Measurements from ENCODE around the gene EPHX1. TPM values are rescaled to one million over a fixed set of nuclear protein-coding genes. Genes with fewer than 3 reads are reported as not detected.
A peak's percentile ranks its signal among the peaks of the same experiment; 100 is the strongest.

The EPHX1 gene
- polyA plus RNA-seq, 4 donors, result 7.6 to 39.1 (median 16.7) TPM

DNA sequence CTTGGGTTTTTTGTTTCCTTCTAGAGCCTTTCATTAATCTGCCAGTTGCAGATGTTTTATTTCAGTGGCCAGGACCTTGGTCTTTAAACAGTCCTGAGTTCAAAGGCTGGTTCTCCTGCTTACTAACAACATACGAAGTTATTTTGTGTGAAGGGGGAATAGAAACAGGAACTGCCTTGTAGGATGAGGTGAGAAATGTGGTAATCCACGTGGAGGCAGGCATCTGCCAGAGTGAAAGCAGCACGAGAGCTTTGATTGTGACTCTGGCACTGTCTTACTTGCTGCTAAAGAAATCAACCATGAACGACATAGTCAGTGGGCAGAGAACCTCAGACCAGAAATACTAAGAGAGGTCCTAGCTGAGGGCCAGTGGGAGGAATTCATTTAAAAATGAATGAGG, 41.9 kb downstream of the EPHX1 start:
- Histone ChIP-seq H3K36me3 (ENCODE audit: control insufficient read depth in 3 of 3, insufficient read depth in 2 of 3, low read depth in 1 of 3, low read length in 3 of 3) (peaks cover 0 to 89% (median 2%) of the 10 kb centered on the region in 3 donors), H3K9me3 (ENCODE audit: control insufficient read depth in 2 of 2, insufficient read depth in 1 of 2, low read depth in 1 of 2, low read length in 1 of 2) (peaks cover 0 to 5% of the 10 kb centered on the region in 2 donors), H3K27me3 (ENCODE audit: control insufficient read depth in 3 of 3, insufficient read depth in 3 of 3, low read length in 3 of 3) (no peaks in the 10 kb centered on the region), H3K27ac (ENCODE audit: low read depth in 1 of 3, low read length in 2 of 3) (peak overlapping the region in 1 of 3 donors; percentile 28), H3K4me1 (ENCODE audit: control insufficient read depth in 3 of 3, insufficient read depth in 2 of 3, low read depth in 1 of 3, low read length in 2 of 3) (peaks cover 0 to 38% (median 4%) of the 10 kb centered on the region in 3 donors), H3K4me3 (ENCODE audit: low read depth in 1 of 3, low read length in 3 of 3) (no peak overlapping the region)
- peak in 1 of 2 donors; percentile 64 for DNase-seq
- 20 to 30% (median 21%) methylated on average over 4 of the region's 4 CpGs for WGBS, 3 donors
- FAIRE-seq, result no peak

DNA sequence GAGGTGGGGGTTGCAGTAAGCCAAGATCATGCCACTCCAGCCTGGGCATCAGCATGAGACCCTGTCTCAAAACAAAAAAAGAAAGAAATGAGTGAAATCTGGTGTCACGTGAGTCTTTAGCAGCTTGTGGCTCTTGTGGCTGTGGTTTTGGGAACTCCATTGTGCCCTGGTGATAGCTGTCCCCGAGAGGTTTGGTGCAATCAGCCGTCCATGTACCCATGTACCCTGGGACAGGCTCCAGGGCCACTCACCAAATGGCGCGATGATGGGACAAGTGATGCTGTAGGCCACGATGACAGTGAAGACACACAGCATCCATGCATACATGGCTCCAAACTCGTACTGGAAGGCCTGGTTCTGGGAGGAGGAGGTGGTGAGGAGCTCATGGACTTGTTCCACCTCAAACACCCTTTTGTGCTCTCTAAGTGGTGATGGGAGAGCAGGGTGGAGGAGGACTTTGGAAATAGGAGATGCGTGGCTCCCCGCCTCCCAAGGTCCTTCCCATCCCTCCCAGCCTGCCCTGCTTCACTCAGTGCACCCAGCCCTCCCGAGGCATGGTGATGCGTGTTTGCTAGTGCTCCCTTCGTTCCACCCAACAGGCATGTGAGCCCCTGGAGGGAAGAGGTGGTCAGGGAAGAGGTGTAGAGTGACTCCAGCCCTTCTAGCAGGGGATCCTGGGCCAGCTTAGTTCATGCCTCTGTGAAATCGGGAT, 42.6 kb downstream of the EPHX1 start:
- WGBS, 3 donors, result 85 to 89% (median 86%) methylated on average over 12 to 13 of the region's 13 CpGs
- FAIRE-seq, result no peak

DNA sequence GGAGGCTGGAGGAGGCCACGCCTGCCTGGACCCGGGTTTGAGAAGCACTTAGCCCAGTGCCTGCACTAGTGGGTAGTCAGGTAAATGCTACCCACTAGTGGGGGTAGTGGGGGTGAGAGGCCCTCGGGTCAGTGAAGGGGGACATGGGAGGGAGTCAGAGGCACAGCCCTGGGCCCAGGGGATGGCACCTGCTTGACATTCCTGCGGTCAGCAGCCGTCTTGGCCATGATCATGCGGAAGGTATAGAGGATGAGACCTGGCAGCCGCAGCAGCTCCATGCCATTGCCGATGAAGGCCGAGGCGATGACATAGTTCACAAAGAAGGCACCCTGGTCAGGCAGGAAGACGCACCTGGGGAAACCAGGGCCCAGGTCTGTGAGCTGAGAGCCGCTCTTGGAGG, 43.5 kb downstream of the EPHX1 start:
- FAIRE-seq (no peak), DNase-seq (no peak)
- no peak overlapping the region for H3K4me3 ChIP-seq (ENCODE audit: low read depth in 1 of 3, low read length in 3 of 3)
- H3K36me3 ChIP-seq (ENCODE audit: control insufficient read depth in 3 of 3, insufficient read depth in 2 of 3, low read depth in 1 of 3, low read length in 3 of 3), result peaks cover 0 to 81% (median 4%) of the 10 kb centered on the region in 3 donors
- peaks cover 0 to 33% (median under 1%) of the 10 kb centered on the region in 3 donors for H3K4me1 ChIP-seq (ENCODE audit: control insufficient read depth in 3 of 3, insufficient read depth in 2 of 3, low read depth in 1 of 3, low read length in 2 of 3)
- no peak overlapping the region for H3K27ac ChIP-seq (ENCODE audit: low read depth in 1 of 3, low read length in 2 of 3)
- H3K9me3 ChIP-seq (ENCODE audit: control insufficient read depth in 2 of 2, insufficient read depth in 1 of 2, low read depth in 1 of 2, low read length in 1 of 2), result peaks cover 0 to 5% of the 10 kb centered on the region in 2 donors
- 83 to 93% (median 91%) methylated on average over 12 of the region's 12 CpGs for WGBS, 3 donors
- H3K27me3 ChIP-seq (ENCODE audit: control insufficient read depth in 3 of 3, insufficient read depth in 3 of 3, low read length in 3 of 3), result no peaks in the 10 kb centered on the region

More for the DNA sequence above, 42.6 kb downstream of the EPHX1 start:
- Histone ChIP-seq H3K36me3 (ENCODE audit: control insufficient read depth in 3 of 3, insufficient read depth in 2 of 3, low read depth in 1 of 3, low read length in 3 of 3) (peaks cover 0 to 86% (median 4%) of the 10 kb centered on the region in 3 donors), H3K27ac (ENCODE audit: low read depth in 1 of 3, low read length in 2 of 3) (no peak overlapping the region), H3K9me3 (ENCODE audit: control insufficient read depth in 2 of 2, insufficient read depth in 1 of 2, low read depth in 1 of 2, low read length in 1 of 2) (peaks cover 0 to 5% of the 10 kb centered on the region in 2 donors), H3K4me1 (ENCODE audit: control insufficient read depth in 3 of 3, insufficient read depth in 2 of 3, low read depth in 1 of 3, low read length in 2 of 3) (peaks cover 0 to 37% (median 4%) of the 10 kb centered on the region in 3 donors), H3K27me3 (ENCODE audit: control insufficient read depth in 3 of 3, insufficient read depth in 3 of 3, low read length in 3 of 3) (no peaks in the 10 kb centered on the region), H3K4me3 (ENCODE audit: low read depth in 1 of 3, low read length in 3 of 3) (no peak overlapping the region)
- no peak for DNase-seq

DNA sequence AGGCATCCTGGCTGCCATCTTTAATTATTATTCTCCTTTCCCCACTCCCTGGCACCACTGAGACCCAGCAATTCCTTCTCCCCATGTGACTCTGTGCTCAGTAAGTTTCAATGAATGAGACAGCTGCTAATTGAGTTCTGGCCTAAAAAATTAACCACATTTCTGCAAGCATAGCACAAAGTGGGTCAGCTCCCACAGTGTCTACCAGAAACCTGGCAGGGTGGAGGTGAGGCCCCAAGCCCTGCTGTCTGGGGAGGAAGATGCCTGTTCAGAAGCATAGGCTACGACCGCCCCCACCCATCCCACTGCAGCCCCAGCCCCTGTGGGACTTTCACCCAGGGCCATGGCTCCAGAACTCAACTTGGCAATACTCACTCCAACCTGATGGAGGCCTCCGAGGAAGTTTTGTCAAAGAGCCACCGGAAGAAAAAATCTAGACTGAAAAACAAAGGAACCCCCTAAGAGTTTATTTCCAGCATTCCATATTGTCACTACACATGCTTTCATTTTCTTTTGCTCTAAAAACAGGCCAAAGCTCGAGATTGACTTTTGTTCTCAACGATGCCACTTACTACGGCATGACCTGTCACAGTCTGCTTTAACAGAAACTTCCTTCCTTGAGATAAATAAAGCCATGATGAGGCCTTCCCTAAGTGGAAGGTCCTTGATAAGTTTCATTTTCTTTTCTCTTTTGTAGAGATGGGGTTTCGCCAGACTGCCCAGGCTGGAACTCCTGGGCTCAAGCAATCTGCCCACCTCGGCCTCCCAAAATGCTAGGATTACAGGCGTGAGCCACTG, 45.8 kb downstream of the EPHX1 start:
- 53 to 64% (median 62%) methylated on average over 10 of the region's 10 CpGs for WGBS, 3 donors
- Histone ChIP-seq H3K4me1 (ENCODE audit: control insufficient read depth in 3 of 3, insufficient read depth in 2 of 3, low read depth in 1 of 3, low read length in 2 of 3) (peaks cover 0 to 24% (median 0%) of the 10 kb centered on the region in 3 donors), H3K27ac (ENCODE audit: low read depth in 1 of 3, low read length in 2 of 3) (peak overlapping the region in 2 of 3 donors; percentile 59 to 69), H3K36me3 (ENCODE audit: control insufficient read depth in 3 of 3, insufficient read depth in 2 of 3, low read depth in 1 of 3, low read length in 3 of 3) (peaks cover 3 to 81% (median 4%) of the 10 kb centered on the region in 3 donors), H3K27me3 (ENCODE audit: control insufficient read depth in 3 of 3, insufficient read depth in 3 of 3, low read length in 3 of 3) (no peaks in the 10 kb centered on the region), H3K4me3 (ENCODE audit: low read depth in 1 of 3, low read length in 3 of 3) (no peak overlapping the region), H3K9me3 (ENCODE audit: control insufficient read depth in 2 of 2, insufficient read depth in 1 of 2, low read depth in 1 of 2, low read length in 1 of 2) (peaks cover 0 to 5% of the 10 kb centered on the region in 2 donors)
- DNase-seq (peak in 1 of 2 donors; percentile 55), FAIRE-seq (no peak)

DNA sequence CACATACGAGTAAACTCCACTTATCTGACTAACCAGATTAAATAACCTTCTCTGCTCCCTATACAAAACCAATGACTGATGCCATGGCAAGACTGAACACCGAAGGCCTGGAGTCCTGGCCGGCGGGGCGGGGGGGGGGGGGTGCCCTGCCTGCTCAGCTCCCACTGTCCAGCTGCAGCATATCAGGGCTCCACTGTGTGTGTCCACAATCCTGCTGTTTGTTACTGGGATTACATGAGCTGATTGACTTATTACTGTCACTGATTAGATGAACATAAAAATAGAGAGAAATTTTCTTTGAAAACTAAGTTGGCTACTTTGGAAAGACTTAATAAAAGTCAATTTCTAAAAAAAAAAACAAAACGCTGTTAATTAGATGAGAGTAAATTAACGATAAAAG, 47.3 kb downstream of the EPHX1 start:
- Histone ChIP-seq H3K36me3 (ENCODE audit: control insufficient read depth in 3 of 3, insufficient read depth in 2 of 3, low read depth in 1 of 3, low read length in 3 of 3) (peaks cover 2 to 83% (median 11%) of the 10 kb centered on the region in 3 donors), H3K4me3 (ENCODE audit: low read depth in 1 of 3, low read length in 3 of 3) (no peak overlapping the region), H3K27ac (ENCODE audit: low read depth in 1 of 3, low read length in 2 of 3) (peak overlapping the region in 1 of 3 donors; percentile 59), H3K4me1 (ENCODE audit: control insufficient read depth in 3 of 3, insufficient read depth in 2 of 3, low read depth in 1 of 3, low read length in 2 of 3) (peaks cover 0 to 24% (median 0%) of the 10 kb centered on the region in 3 donors), H3K9me3 (ENCODE audit: control insufficient read depth in 2 of 2, insufficient read depth in 1 of 2, low read depth in 1 of 2, low read length in 1 of 2) (no peaks in the 10 kb centered on the region), H3K27me3 (ENCODE audit: control insufficient read depth in 3 of 3, insufficient read depth in 3 of 3, low read length in 3 of 3) (no peaks in the 10 kb centered on the region)
- FAIRE-seq, result no peak
- no peak for DNase-seq
- 56 to 62% (median 62%) methylated on average over 5 to 7 of the region's 7 CpGs for WGBS, 3 donors

DNA sequence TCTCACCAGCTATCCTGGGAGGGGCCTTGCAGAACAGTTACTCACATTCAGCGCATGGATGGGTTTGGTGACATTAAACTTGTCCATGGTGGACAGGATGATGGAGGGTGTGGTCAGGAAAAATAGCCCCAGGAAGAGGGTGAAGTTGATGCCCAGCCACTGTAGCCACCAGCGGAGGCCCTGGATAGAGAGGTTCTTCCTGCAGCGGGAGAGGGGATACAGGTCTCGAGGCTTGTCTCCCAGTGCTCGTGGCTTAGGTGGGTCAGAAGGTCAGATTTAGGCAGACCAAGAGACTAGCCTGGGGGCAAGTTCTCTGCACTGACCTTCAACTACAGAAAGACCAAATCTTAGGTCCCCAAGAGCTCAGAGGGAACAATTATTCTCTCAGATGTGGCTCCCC, 49.2 kb downstream of the EPHX1 start:
- DNase-seq (no peak), FAIRE-seq (no peak)
- 92 to 94% (median 93%) methylated on average over 5 of the region's 5 CpGs for WGBS, 3 donors
- H3K9me3 ChIP-seq (ENCODE audit: control insufficient read depth in 2 of 2, insufficient read depth in 1 of 2, low read depth in 1 of 2, low read length in 1 of 2), result no peaks in the 10 kb centered on the region
- no peak overlapping the region for H3K4me3 ChIP-seq (ENCODE audit: low read depth in 1 of 3, low read length in 3 of 3)
- H3K27me3 ChIP-seq (ENCODE audit: control insufficient read depth in 3 of 3, insufficient read depth in 3 of 3, low read length in 3 of 3), result no peaks in the 10 kb centered on the region
- peaks cover 2 to 82% (median 16%) of the 10 kb centered on the region in 3 donors for H3K36me3 ChIP-seq (ENCODE audit: control insufficient read depth in 3 of 3, insufficient read depth in 2 of 3, low read depth in 1 of 3, low read length in 3 of 3)
- peaks cover 0 to 28% (median 0%) of the 10 kb centered on the region in 3 donors for H3K4me1 ChIP-seq (ENCODE audit: control insufficient read depth in 3 of 3, insufficient read depth in 2 of 3, low read depth in 1 of 3, low read length in 2 of 3)
- H3K27ac ChIP-seq (ENCODE audit: low read depth in 1 of 3, low read length in 2 of 3), result no peak overlapping the region

DNA sequence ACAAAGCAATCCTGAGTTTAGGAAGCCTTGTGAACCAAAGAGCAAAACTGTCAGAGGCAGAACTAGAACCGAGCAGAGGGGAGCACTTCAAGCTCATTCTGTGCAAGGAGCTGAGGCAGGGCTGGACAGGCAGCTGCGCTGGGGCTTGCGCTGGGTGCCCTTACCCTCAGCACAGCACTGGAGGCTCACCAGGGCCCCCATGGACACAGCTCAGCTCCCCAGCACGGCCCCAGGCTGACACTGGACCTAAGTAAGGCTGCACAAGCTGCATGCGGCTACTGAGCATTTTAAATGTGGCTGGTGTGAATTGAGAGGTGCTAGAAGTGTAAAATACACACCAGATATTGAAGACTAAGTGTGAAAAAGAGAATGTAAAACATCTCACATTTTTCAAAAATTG, 50.2 kb downstream of the EPHX1 start:
- H3K27ac ChIP-seq (ENCODE audit: low read depth in 1 of 3, low read length in 2 of 3), result no peak overlapping the region
- 83 to 91% (median 88%) methylated on average over 5 of the region's 5 CpGs for WGBS, 3 donors
- H3K4me3 ChIP-seq (ENCODE audit: low read depth in 1 of 3, low read length in 3 of 3), result no peak overlapping the region
- H3K27me3 ChIP-seq (ENCODE audit: control insufficient read depth in 3 of 3, insufficient read depth in 3 of 3, low read length in 3 of 3), result no peaks in the 10 kb centered on the region
- no peaks in the 10 kb centered on the region for H3K9me3 ChIP-seq (ENCODE audit: control insufficient read depth in 2 of 2, insufficient read depth in 1 of 2, low read depth in 1 of 2, low read length in 1 of 2)
- FAIRE-seq, result no peak
- DNase-seq, result no peak
- peaks cover 2 to 81% (median 16%) of the 10 kb centered on the region in 3 donors for H3K36me3 ChIP-seq (ENCODE audit: control insufficient read depth in 3 of 3, insufficient read depth in 2 of 3, low read depth in 1 of 3, low read length in 3 of 3)
- peaks cover 0 to 30% (median 0%) of the 10 kb centered on the region in 3 donors for H3K4me1 ChIP-seq (ENCODE audit: control insufficient read depth in 3 of 3, insufficient read depth in 2 of 3, low read depth in 1 of 3, low read length in 2 of 3)

DNA sequence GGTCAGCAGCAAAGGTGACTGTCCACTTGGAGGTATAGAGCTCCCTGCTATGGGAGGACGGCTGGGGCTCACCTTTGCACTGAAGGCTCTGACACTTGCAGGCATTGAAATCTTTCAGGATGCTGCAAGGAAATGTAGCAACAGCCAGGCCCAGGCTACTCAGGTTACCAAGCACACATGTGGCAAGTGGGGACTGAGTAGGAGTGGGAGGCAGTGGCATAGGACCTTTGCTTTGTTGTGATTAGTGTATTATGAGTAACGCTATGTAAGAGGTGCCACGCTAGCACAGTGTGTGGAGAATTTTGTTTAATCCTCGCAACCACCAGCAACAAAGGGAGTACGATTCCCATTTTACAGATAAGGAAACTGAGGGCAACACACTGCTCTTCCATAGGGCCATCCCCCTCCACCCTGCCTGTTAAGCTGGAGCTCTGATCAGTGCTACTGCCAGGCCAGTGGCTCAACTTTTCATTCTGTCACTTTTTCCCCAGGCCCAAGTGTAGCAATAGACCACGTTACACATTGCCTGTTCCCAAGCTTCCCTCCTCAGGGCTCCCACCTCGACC, 51.0 kb downstream of the EPHX1 start:
- no peak overlapping the region for H3K4me3 ChIP-seq (ENCODE audit: low read depth in 1 of 3, low read length in 3 of 3)
- FAIRE-seq (no peak), DNase-seq (no peak)
- no peaks in the 10 kb centered on the region for H3K27me3 ChIP-seq (ENCODE audit: control insufficient read depth in 3 of 3, insufficient read depth in 3 of 3, low read length in 3 of 3)
- 89 to 92% (median 89%) methylated on average over 7 of the region's 7 CpGs for WGBS, 3 donors
- H3K4me1 ChIP-seq (ENCODE audit: control insufficient read depth in 3 of 3, insufficient read depth in 2 of 3, low read depth in 1 of 3, low read length in 2 of 3), result peaks cover 0 to 24% (median 0%) of the 10 kb centered on the region in 3 donors
- peaks cover 2 to 85% (median 24%) of the 10 kb centered on the region in 3 donors for H3K36me3 ChIP-seq (ENCODE audit: control insufficient read depth in 3 of 3, insufficient read depth in 2 of 3, low read depth in 1 of 3, low read length in 3 of 3)
- H3K27ac ChIP-seq (ENCODE audit: low read depth in 1 of 3, low read length in 2 of 3), result no peak overlapping the region
- H3K9me3 ChIP-seq (ENCODE audit: control insufficient read depth in 2 of 2, insufficient read depth in 1 of 2, low read depth in 1 of 2, low read length in 1 of 2), result no peaks in the 10 kb centered on the region
